GM10266 (cell line): Measurements from ENCODE around the gene RAPGEF3.

ENCODE experiments used
- DNase-seq: peaks from one replicate; pipeline ENCODE4 v3.0.0; 2012; ENCODE audit errors: extremely low spot score
- TF ChIP-seq, protein P1 (sequence below): IDR thresholded peaks from 2 replicates; pipeline ENCODE4 v1.5.1; 2012; ENCODE audit warnings: mild to moderate bottlenecking, low read depth; ENCODE audit not compliant: control insufficient read depth, insufficient read depth; ENCODE audit errors: missing control alignments

The RAPGEF3 gene

DNA sequence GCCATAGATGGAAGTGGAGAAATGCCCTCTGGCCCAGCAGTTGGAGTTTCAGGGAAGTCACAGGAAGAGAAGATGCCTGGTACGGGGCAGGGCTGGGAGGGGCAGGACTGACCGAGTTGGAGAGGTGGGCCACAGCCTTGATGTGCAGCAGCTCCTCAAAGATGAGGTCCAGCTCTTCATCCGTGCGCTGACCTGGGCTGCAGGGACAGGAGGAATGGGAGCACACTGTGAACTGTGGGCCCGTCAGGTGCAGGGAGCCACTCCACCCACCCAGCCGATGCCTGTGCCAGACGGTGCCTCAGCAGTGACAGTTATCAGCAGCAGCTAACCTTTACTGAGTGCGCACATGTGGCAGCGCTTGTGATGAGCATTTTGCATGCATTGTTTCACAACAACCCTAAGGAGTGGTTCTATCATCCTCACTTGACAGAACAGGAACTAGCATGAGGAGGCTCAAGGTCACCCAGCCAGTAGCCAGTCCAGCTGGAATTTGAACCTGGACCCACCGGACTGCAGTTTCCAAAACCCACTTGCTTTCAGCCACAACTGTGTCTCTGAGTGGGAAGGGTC is 8.4 kb downstream of the RAPGEF3 start:
- no peak for DNase-seq
- TF ChIP-seq, protein P1, sequence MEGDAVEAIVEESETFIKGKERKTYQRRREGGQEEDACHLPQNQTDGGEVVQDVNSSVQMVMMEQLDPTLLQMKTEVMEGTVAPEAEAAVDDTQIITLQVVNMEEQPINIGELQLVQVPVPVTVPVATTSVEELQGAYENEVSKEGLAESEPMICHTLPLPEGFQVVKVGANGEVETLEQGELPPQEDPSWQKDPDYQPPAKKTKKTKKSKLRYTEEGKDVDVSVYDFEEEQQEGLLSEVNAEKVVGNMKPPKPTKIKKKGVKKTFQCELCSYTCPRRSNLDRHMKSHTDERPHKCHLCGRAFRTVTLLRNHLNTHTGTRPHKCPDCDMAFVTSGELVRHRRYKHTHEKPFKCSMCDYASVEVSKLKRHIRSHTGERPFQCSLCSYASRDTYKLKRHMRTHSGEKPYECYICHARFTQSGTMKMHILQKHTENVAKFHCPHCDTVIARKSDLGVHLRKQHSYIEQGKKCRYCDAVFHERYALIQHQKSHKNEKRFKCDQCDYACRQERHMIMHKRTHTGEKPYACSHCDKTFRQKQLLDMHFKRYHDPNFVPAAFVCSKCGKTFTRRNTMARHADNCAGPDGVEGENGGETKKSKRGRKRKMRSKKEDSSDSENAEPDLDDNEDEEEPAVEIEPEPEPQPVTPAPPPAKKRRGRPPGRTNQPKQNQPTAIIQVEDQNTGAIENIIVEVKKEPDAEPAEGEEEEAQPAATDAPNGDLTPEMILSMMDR, result no peak

DNA sequence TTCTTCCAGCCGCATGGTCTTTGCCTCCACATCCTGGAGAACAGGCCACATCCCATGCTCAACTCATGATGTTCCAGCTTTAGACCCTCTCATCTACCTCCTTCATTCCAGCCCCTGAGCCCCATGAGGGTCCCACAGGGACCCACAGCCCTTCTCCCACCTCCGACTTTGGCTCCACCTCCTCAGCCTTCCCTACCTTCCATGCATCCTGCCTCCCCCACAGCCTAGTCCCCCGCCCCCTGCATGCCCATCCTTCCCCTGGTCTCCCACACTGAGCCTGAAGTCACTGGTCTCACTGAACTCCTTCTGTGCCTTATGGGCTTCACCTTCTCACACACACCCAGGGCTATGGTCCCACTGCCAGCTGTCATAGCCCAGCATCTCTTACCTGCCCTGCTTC is 9.8 kb downstream of the RAPGEF3 start:
- DNase-seq, result no peak

DNA sequence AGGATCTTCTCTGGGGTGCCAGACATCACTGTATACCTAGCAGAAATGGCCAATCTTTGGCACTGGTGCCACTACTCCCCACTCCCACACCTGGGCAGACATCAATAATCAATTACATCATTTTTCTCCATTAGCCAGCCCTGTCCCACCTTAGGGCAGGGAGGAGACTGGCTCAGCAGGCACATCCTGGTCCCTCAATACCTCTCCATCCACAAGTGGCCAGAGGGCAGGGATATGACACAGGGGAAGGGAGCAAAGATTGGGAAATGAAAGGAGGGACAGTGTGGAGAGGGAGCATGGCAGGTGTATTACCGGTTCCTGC is 10.2 kb downstream of the RAPGEF3 start:
- TF ChIP-seq, protein P1, result no peak
- DNase-seq, result no peak

More for the DNA sequence above, 9.8 kb downstream of the RAPGEF3 start:
- TF ChIP-seq, protein P1, result no peak

DNA sequence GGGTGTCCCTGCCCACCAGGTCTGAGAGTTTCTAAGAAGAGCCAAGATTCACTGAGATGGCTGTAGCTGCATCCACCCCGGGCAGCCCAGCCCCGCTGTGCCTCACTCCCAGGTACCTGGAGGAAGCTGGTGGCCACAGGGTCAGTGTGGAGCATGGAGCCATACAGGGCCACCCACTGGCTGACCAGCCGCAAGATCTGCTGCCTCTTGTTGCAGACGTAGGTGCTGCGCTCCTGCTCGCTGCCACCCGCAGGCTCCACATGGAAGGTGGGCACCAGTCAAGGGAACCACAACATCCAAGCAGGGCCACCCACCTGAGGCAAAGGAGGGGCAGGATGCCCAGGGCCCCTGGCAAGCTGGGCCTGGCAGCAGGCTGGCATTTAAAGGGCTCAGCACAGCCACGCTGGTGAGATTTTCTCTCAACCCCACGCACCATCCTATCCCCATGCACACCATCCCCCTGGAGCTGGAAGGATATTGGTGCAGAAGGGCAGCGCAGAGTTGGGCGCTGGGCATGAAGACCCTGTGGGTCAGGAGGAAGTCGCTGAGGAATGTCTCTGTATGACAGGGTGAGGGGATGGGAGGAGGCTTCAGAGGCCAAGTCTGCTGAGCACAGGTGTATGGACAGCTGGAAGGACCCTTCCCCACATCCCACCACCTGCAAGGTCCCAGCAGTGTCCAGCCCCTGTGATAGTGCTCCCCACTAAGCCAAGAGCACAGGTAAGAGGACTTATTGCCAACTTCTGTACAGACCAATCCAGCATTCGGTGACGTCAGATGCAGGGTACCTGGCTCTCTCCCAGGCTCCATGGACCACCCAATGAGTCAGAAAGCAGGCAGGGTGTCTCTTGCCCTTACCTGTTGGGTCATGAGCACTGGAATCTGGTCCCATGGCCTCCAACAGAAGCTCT is 10.8 kb downstream of the RAPGEF3 start:
- TF ChIP-seq, protein P1, result no peak
- no peak for DNase-seq

DNA sequence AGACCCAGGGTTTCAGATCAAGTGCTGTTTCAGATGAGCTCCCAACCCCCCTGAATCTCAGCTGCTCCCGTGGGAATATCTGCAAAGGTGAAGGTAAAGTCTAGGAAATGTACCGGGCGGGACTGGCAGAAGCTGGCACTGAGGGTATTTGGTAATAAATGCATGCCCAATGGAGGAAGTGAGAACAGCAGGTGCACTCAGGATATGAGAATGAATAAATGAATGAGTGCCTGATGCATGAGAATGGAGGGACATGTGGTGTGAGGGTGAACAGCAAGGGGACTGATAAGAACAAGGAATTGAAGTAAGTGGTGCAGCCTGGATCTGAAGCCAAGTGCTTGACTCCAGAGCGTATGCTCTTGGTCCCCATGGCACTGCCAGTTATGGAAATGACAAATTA is 11.6 kb downstream of the RAPGEF3 start:
- TF ChIP-seq, protein P1, result no peak
- no peak for DNase-seq

DNA sequence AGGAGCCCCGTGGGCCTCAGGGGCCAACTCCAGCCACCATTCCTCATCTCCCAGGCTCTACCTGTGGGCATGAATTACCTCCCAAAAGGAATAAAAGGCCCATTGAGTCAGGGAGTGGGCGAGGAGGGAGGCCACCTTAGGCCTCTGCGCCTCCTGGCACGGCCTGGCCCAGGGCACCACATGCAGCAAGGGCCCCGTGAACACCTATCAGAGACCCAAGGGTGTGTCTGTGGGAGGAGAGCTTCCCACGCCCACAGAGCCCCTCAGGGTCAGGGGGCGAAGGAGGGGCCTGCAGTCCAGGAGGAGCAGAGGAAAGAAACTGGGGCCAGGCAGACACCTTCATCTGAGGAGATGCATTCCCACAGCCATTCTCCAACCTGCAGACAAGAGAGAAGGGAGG is 12.2 kb downstream of the RAPGEF3 start:
- TF ChIP-seq, protein P1, result no peak
- no peak for DNase-seq

DNA sequence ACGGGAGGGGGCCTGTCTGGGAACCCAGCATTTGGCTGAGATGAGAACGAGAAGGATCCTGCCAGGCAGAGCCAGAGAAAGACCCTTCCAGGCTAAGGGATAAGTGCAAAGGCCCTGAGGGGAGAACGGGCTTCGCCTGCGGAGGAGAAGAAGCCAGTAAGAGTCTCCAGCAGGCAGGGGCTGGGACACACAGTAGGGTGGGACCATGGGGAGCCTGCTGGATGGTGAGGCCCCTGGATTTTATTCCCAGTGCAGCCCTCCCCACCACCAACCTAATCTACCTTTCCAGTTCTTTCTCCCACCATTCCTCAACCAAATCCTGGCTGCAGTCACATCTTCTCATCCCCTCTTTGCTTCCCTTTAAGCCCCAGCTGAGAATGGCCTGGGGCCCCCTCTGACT is 12.6 kb downstream of the RAPGEF3 start:
- TF ChIP-seq, protein P1, result no peak

More for the DNA sequence above, 12.6 kb downstream of the RAPGEF3 start:
- DNase-seq, result no peak
